Measurements from ENCODE around the gene DMD.

Gene DMD

DNA sequence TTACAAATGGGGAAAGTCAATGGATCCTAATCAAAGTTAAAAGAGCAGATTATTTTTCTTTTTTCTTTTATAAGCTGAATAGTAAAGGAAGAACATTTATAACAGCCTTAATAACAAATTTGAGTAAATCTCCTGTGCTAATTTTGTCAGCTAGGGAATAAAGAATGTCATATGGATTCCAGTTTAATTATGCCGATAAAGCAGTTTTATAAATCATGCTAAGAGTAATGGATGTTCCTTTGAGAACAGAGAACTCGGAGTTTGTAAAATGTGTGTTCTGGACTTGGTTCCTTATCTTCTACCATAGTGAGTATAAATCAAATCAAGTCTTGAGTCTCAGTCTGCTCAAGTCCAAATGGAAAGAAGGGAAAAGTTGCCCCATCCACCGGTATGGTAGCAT is 1959.2 kb downstream of the DMD start:
- no peak for DNase-seq

DNA sequence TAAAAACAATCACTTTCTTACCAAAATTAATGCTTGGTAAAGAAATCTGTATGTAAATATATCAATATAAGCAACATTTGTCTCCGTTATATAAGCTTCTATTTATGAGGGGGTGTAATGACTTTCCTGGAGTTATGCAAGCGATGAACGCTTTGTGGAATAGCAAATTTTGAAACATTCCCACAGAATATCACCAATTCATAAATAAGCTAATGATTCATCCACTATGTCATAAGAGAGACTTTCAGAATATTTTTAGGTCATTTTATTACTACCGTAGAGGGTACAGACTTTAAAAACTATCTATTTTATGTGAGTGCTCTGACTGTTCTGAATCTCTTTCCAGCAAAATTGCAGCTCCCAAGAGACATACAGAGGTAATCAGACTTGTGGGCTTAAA is 1960.0 kb downstream of the DMD start:
- DNase-seq = no peak

DNA sequence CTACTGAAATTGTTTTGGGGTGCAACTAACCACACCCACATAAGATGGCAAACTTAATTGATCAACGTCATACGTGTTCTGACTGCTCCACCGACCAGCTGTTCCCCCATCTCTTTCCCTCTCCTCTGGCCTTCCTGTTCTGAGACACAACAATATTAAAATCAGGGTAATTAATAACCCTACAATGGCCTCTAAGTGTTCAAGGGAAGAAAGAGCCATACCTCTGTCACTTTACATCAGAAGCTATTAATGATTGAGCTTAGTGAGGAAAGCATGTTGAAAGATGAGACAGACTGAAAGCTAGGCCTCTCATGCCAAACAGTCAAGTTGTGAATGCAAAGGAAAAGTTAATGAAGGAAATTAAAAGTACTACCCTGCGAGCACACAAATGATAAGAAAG is 1965.6 kb downstream of the DMD start:
- DNase-seq = no peak

DNA sequence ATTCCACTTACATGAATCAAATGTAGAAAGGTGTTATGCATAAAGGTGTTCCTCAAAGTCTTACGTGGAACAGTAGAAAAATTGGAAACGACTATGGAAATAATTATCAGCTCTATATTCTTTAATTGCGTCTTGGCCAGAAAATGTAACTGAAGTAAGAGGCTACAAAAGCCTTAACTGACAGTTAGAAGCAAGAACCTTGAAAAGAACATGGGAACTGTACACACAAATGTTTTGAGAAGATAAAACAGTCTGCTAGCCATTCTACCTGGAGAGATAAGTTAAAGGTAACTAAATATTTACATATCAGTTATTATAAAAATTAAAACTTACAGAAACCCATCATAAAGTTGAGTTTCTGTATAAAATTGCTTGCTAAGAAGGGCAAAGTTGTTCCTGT is 1967.5 kb downstream of the DMD start:
- DNase-seq = no peak

DNA sequence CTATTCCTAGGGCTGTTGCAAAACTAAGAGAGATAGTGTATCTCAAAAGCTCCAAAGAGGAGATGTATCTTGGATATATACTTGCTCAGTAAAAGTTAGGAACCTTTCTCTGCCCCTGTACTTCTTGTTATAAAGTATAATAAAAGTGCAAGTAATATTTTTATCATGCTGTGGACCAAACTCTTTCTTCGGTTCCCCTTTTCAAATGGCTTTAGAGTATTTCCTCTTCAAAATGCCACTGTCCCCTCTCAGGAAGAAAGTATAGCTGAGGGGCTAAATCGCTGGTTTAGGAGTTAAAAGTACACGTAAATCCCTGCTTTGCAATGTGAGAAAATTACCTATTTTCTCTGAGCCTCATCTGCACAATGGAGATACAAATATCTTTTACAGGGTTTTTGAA is 1970.4 kb downstream of the DMD start:
- no peak for DNase-seq

DNA sequence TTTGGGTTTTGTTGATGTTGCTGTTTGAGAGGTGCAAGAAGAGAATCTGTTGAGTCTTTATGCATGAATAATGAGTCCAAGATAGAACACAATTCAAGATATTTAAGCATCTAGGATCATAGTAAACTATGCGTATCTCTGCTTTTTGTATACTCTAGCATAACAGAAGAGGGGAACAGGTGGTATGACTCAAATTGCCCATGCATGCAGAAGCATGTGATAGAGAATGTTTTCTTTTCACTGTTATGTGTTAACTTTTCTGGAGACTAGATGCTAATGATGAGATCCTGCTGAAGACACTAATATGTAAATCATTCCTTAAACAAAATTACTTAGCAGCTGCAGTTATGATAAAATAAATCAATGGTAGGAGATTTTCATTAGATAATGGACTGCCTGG is 1974.2 kb downstream of the DMD start:
- no peak for DNase-seq

DNA sequence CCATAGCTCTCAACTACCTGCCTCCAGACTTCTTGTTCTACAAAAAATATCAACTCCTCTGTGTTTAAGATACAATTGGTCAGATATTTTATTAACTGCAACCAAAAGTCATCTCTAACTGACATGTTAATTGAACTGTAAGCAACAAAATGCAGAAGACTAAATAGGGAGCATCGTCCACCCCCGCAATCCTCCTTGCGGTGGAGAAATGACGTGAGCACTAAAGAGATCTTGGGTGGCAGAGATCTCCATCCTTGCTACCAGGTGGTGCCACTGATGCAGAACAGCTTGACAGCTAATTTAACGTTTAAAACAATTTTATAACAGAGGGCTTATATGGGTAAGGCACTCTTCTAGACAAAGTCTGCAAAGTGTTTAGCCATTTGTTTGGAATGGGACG is 1975.1 kb downstream of the DMD start:
- no peak for DNase-seq

DNA sequence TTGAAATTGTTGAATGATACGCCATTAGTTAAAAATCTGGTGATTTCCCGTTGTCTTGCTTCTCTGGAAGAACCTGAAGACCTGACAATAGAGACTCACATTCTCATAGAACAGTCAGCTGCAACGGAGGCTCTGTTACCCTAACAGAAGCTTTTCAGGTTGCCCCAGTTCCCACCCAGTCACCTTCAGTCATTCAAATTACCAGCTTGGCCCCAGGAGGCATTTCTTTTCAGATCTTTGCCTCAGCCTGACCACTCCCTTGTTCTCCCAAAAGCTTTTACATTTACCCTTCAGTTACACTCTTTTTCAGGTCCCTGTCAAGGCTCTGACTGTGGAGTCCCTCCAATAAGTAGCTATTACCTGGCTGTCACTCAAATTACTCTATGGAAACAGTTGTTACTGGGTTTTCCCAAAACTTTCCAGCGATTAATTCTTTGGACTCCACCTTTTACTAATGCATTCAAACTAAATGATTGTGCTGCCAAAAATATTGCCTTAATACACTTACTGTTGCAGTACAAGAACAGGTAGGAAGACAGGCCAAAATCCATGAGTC is 1977.3 kb downstream of the DMD start:
- DNase-seq = no peak

DNA sequence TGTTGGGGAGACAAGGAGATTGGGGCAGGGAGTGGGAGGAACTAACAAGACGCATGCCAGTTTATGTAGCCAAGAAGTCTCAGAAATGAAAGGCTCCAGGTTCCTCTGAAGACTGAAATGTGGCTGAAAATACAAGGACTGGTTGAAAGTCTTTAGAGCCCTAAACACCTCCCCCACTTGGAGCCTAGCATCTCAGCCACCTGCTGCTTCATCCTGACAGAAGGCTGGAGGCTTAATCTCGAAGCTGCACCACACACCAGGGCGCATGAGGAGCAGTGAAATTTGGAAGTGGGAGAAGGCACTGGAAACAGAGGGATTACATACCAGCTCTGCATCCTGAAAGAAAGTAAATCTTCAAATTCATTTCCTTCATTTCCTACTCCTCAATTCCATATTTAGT is 1978.8 kb downstream of the DMD start:
- DNase-seq = no peak

DNA sequence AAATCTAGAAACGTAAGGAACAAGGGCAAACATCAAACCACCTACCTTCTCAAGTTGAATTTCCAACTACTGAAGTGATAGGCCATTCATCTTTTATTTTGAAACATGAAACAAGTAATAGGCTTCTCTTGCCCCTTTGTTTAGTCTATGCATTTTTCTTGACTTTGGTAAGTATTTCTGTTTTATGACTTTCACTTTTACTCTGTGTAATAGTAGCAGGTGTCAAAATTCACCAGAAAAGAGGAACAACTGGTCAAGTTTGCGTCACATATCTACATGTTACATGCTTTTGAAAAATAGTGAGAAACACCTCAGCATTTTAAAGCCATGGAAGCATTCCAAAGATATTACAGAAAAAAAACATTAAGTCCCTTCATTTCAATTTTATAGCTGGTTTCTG is 1982.4 kb downstream of the DMD start:
- DNase-seq = no peak

DNA sequence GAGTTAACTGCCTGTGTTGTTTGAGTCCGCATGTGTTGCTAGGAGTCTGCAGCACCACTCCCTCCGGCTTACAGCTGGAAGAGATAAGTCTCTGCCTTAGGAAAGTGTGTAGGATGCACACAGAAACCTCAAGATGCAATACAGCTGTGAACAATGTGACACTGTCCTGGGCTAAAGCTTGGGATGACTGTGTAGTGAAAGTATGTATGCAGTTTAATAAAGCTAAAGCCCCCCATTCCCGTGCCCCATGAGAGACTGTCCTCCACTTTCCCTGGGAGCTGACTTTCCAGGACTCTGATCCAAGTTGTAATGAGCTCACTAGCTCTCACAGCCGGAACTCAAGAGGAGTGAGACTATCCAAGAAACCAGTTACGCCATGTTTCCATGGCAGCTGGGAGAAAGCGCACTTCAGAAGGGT is 1982.9 kb downstream of the DMD start:
- no peak for DNase-seq

DNA sequence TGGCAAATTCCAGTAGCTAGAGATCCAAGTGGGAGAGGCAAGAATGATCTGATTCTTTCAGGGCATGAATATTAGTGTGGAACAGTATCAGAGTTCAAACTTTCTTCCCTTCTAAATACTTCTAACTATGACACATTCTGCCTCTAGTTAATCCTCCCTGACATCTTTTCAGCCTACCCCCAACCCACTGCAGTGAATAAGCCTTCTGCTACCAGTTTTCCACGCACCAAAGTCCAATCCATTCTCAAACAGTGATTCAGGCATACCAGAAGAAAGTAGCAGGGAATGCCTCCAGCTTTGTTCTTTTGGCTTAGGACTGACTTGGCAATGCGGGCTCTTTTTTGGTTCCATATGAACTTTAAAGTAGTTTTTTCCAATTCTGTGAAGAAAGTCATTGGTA is 1984.1 kb downstream of the DMD start:
- DNase-seq = no peak

DNA sequence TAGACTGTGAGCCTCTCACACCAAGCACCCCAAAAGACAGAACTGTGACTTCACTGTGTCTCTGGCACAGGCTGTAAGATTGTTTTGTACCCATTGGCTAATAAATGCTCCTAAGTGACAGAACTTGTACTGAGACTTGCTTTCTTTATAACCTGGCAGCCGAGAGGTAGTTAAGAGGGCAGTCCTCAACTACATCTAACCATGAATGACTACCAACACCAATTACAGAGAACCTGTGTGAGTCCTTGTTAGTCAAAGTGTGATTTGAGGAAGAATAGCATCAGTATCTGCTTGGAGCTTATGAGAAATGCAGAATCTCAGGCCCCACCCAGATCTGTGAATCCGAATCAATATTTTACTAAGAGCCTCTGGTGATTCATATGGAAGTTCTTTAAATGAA is 1985.5 kb downstream of the DMD start:
- DNase-seq = no peak

DNA sequence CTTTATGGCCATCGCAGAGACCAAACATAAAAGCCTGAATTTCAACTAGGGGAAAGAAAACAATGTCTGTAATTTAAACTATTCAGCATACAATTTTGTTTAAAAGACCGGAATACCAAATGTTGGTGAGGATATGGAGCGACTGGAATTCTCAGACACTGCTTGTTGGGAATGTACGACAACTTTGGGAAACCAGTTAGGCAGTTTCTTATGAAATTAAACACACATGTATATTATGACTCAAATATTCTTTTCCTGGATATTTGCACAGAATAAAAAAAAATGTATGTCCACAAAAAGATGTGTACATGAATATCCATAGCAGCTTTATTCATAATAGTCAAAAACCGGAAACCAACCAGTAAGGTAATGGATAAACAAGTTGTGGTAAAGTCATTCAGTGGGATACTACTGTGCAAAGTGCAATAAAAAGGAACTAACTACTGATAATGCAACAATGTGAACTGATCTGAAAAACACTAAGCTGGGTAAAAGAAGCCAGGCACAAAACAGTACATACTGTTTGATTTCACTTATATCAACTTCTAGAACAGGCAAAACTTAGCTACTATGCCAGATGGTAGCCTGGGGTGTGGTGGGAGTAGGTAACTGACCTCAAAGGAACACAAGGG is 1986.9 kb downstream of the DMD start:
- DNase-seq = no peak

DNA sequence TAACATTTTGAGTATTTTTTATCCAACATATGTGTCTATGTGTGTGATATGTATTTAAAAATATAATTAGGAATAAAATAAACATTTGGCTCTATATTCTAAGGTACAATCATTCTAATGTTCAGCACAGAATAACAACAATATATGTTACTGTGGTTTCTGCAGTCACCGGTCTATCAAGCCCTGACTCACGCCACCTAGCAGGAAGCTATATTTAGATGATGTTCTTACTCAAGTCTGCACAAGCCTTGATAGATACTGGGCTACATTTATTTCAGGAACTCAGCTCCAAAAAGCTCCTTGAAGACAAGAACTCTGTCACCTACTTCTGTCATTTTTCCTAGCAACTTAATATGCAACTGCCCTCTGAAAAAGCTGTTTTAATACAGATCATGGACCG is 1987.5 kb downstream of the DMD start:
- DNase-seq = no peak

DNA sequence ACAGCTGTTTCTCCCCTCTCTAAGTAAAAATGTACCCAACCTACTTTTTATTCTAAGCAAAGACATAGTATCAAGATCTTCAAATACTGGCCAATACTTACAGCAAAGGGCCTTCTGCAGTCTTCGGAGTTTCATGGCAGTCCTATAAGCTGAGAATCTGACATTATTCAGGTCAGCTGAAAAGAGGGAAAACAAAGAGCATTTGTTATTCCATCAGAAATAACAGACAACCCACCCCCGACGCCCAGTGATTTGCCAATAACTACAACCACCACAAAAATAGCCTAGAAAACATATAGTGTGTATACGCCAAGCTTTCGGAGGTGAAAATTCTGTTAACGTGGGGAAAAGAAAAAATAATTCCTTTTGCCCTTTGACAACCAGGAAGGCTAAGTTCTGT is 1988.4 kb downstream of the DMD start:
- no peak for DNase-seq

DNA sequence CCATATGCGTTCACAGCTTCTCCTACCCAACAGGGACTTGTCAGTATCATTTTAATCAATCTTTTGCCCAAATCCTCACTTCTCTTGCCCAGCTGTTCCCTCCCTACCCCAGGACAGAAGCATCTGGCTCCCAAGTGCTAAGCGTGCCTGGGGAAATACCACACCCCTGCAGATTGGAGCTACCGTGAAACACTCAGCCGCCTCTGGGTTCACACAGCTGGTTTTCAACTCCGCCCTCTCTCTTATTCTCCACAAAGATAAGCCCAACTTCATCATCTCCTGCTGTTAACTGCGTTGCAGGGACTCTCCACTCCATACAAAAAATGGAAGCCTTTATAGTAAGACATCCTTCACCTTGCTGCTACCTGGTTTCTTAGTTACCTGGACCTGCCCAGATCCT is 1992.2 kb downstream of the DMD start:
- DNase-seq = no peak

DNA sequence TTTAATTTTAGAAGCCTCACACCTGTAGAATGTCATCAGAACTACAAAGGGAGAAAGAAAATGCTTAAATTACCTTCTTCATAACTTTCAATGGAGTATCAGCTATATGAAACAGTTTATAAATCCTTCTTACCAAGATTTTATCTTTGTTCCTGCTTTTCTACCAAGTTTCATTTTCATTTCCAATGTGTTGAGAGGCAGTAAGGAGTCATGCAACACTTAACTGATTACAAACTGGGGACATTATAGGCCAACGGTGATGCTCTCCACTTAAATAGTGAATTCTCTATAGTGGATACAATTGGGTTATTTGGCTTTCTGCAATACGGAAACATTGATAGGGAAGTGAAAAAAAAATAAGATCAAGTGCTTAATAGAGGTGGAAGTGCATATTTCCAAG is 1994.3 kb downstream of the DMD start:
- no peak for DNase-seq

DNA sequence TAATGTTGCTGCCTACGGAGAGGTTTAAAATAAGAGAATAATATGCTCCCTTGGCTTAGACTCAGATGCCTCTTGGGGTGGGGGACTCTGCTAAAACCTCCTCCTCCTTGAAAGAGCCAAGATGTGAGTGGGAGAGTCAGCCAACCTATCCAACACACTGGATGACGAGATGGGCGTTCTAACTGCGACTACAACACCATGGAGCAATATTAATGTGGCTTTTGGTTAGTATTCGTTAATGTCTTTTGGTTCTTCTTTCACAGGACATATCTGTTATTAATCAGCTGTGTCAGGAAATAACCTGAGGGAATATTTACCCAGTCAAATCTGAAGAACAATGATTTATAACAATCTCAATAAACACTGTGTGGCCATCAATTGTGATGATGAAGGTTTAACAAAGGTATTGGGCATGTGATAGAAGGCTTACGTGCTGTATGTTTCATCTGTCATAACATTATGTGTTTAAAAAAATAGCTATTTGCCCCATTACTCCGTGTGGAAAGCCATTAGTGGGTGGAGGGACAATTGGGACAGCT is 1996.0 kb downstream of the DMD start:
- DNase-seq = no peak

DNA sequence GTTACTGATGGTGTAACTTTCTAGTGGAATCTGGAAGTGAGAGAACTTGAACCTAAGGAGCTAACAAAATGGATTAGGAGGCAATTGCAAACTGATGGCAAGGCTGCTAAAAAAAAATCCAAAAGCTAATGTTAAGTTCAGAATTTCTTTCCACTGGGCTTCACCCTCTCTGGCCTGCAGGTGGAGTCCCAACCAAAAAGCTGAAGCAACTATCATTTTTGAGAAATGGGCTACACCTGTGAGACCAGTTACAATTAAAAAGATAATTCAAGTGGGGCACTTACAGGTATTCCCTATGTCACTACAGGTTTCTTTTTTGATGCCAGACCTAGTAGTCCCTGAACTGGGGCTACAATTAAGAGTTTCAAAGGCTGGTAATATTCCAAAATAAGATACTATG is 1997.4 kb downstream of the DMD start:
- peak; percentile 8 for DNase-seq

DNA sequence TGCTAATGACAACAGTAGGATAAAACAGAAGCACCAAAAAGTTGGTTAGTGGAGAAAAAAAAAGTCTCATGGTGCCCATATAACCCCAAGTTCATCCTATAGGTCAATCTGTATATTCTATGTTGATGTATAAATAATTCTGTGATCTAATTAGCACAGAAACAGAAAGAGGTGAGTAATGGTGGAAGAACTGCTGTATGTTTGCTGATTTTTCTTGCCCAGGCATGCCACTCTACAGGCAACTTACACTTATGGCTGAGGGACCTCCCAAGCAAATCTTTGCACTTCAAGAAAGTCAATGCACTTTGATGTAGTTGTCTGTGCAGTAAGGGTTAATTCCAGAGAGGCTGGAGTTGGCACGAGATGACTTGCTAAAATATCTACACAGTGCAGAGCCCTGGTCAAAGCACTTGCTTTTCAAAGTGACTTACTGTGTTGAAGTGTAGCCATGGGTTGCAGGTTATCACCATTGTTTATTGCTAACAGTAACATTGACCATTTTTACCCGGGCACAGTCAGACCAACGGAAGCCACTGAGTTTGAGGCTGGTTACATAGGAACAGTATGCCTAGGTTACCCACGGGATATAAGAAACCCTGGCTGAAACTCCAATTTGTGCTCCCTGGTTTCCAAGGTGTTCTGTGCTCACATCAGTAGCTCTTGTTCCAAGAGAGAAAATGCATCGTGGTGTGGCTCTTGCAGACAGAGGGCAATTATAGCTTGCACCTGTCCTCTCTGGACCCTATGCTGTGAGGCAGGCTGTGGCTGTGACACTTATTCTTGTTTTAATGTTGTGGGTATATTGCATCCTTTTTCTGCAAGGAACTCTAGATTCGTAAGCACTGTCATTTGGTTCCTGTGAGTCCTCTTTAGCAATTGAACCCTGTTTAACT is 1998.2 kb downstream of the DMD start:
- DNase-seq = no peak

DNA sequence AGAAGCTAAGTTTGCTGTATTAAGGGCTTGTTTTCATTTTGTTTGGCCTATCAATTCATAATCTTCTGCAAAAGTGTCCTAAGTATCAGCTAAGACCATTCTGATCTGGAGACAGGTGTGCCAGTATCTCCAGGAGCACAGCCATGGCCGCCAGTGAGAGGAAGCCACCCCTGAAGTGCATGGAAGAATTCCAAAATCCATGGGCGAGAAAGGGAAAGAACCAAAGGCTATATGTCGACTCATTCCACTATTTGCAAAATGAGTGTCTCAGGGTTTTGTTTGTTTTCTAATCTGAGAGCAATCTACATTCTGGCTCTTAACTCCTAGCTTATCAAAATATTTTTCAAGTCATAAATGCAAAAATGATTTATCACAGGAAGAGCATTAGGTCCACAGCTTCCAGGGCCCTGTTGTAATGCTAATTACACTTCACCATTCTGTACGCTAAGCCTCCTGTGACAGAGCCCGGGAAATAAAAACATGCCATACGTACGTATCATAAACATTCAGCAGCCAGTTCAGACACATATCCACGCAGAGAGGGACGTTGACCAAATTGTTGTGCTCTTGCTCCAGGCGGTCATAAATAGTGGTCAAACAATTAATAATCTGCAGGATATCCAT is 2002.2 kb downstream of the DMD start:
- no peak for DNase-seq

DNA sequence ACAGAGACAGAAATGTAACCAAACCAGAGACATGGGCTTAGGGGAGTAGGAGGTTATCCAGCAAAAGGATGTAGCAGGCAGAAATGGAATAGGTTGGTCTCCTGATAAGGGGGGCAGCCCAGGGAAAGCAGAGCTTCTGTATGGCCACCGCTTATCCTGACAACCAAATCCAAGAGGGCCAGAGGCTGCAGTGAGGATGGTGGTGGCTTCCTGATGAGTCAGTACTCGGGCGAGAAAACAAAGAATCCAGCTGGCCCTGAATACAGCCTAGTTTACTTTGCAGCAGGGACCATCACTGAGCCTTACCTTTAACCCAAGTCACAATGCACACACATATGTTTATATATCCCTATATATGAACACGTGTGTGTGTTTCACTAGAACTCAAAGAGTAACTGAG is 2009.8 kb downstream of the DMD start:
- no peak for DNase-seq

DNA sequence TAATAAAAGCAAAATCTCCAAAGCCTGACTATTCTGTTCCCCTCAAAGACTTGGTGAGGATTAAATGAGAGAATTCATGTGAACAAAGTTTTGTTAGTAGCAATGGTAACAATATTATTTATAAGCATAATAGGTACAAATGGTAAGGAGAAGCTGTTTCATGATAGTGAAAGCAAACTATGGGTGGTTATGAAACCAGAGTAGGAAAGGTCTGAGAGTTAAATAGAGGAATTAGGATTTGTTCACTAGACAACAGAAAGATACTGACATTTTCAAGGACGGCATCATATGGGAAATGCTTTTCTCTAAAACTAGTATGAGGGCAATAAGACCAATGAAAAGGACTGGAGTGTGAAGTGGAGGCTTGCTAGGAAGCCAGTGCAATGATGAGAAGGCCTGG is 2010.9 kb downstream of the DMD start:
- DNase-seq = no peak

All from NCI-H1436 (cell line).